Stimulated activated CD8-positive, alpha-beta memory T cell treated with anti-CD3 and anti-CD28 coated beads, Interleukin-4, amount 100 ng/mL, for 48 hours (primary cell): ENCODE data around the gene ERC2.

Experiments used
- DNase-seq: peaks from one replicate; pipeline ENCODE4 v3.0.0-alpha.2; 2020

ERC2 gene

GRCh38 chr3:55622733-55623132 is 845.5 kb downstream of the ERC2 start:
- DNase-seq = no peak

GRCh38 chr3:55622116-55622515 is 846.2 kb downstream of the ERC2 start:
- DNase-seq = no peak

GRCh38 chr3:55621648-55622047 is 846.6 kb downstream of the ERC2 start:
- DNase-seq = no peak

- no peak for DNase-seq
Measured at GRCh38 chr3:55621026-55621422, 847.2 kb downstream of the ERC2 start.

- DNase-seq = no peak
Measured at GRCh38 chr3:55620351-55621025, 847.8 kb downstream of the ERC2 start.

GRCh38 chr3:55619046-55619808 is 849.0 kb downstream of the ERC2 start:
- DNase-seq = no peak

GRCh38 chr3:55617385-55617784 is 850.9 kb downstream of the ERC2 start:
- DNase-seq = no peak

GRCh38 chr3:55616803-55617202 is 851.5 kb downstream of the ERC2 start:
- no peak for DNase-seq

- no peak for DNase-seq
Measured at GRCh38 chr3:55615694-55616295, 852.5 kb downstream of the ERC2 start.

GRCh38 chr3:55615039-55615693 is 853.1 kb downstream of the ERC2 start:
- no peak for DNase-seq

GRCh38 chr3:55611121-55611520 is 857.1 kb downstream of the ERC2 start:
- no peak for DNase-seq

- DNase-seq = no peak
Measured at GRCh38 chr3:55609230-55609827, 858.9 kb downstream of the ERC2 start.

- no peak for DNase-seq
Measured at GRCh38 chr3:55608301-55608937, 859.8 kb downstream of the ERC2 start.

GRCh38 chr3:55607844-55608243 is 860.4 kb downstream of the ERC2 start:
- no peak for DNase-seq

- DNase-seq = no peak
Measured at GRCh38 chr3:55607175-55607574, 861.1 kb downstream of the ERC2 start.

- DNase-seq = no peak
Measured at GRCh38 chr3:55605443-55606236, 862.6 kb downstream of the ERC2 start.

GRCh38 chr3:55604846-55605245 is 863.4 kb downstream of the ERC2 start:
- no peak for DNase-seq

- DNase-seq = no peak
Measured at GRCh38 chr3:55604402-55604801, 863.9 kb downstream of the ERC2 start.

GRCh38 chr3:55601366-55602080 is 866.7 kb downstream of the ERC2 start:
- no peak for DNase-seq

- no peak for DNase-seq
Measured at GRCh38 chr3:55598224-55598623, 870.0 kb downstream of the ERC2 start.

- DNase-seq = no peak
Measured at GRCh38 chr3:55597641-55598040, 870.6 kb downstream of the ERC2 start.
